IMR-90 (cell line): Measurements from ENCODE around the gene NR5A2. TPM values are rescaled to one million over a fixed set of nuclear protein-coding genes. Genes with fewer than 3 reads are reported as not detected.

Experiments
- ATAC-seq: fragments of 200-7000 bp; cut with Tn5 transposase; 2 replicates; pipeline ENCODE4 v1.9.1; 2020; ENCODE audit warnings: low read depth, mild to moderate bottlenecking, moderate library complexity
- BruUV-seq: library from RNA; stranded (reverse); fragments of 400-500 nt; replicated peaks from 2 replicates; lab custom pipeline; 2021; lab: Mats Ljungman, UMichigan
- CTCF ChIA-PET: fragments of 300-600 bp; formaldehyde crosslinking; extraction: SDS; loops from one replicate; lab custom pipeline; 2021; ENCODE audit warnings: antibody characterized with exemption; lab: Yijun Ruan, JAX
- POLR2A ChIA-PET: fragments of 300-600 bp; sonication (Branson Sonifier 250); formaldehyde crosslinking; loops from one replicate; lab custom pipeline; 2022; ENCODE audit warnings: antibody characterized with exemption; ENCODE audit not compliant: unreplicated experiment; lab: Charles Lee
- DNase-seq: peaks from one replicate; pipeline ENCODE4 v3.0.0; 2013
- H2AFZ ChIP-seq: replicated peaks from 2 replicates; pipeline ENCODE3; 2013; ENCODE audit warnings: low read length, mild to moderate bottlenecking; ENCODE audit not compliant: poor library complexity
- H2AK5ac ChIP-seq: 2 replicates; pipeline ENCODE4 v1.6.1; 2013; ENCODE audit warnings: low read depth, low read length, inconsistent platforms
- H2AK9ac ChIP-seq: replicated peaks from 2 replicates; pipeline ENCODE3; 2013; ENCODE audit warnings: mild to moderate bottlenecking, low read depth, low read length, moderate library complexity; ENCODE audit not compliant: poor library complexity
- H2BK120ac ChIP-seq: 2 replicates; pipeline ENCODE4 v1.6.1; 2013; ENCODE audit warnings: low read depth, low read length, inconsistent platforms
- H2BK15ac ChIP-seq: 3 replicates; pipeline ENCODE4 v1.6.1; 2013; ENCODE audit warnings: low read depth, low read length, inconsistent platforms
- H2BK20ac ChIP-seq: 2 replicates; pipeline ENCODE4 v1.6.1; 2013; ENCODE audit warnings: low read depth, mild to moderate bottlenecking, inconsistent platforms, low read length, moderate library complexity
- H2BK5ac ChIP-seq: 2 replicates; pipeline ENCODE4 v1.6.1; 2013; ENCODE audit warnings: mild to moderate bottlenecking, low read depth, low read length, inconsistent platforms; ENCODE audit not compliant: poor library complexity, severe bottlenecking
- H3K14ac ChIP-seq: replicated peaks from 2 replicates; pipeline ENCODE4 v1.6.1; 2013; ENCODE audit warnings: low read depth, low read length, inconsistent platforms
- H3K18ac ChIP-seq: 2 replicates; pipeline ENCODE4 v1.6.1; 2013; ENCODE audit warnings: low read depth, low read length, control low read depth
- H3K23ac ChIP-seq: 2 replicates; pipeline ENCODE4 v1.6.1; 2013; ENCODE audit warnings: low read depth, low read length, inconsistent platforms
- H3K27ac ChIP-seq: 2 replicates; pipeline ENCODE4 v1.5.1; 2013; ENCODE audit warnings: mild to moderate bottlenecking, control low read depth, low read length; ENCODE audit not compliant: insufficient read depth
- H3K27me3 ChIP-seq: 2 replicates; pipeline ENCODE4 v1.6.1; 2013; ENCODE audit warnings: low read length; ENCODE audit not compliant: control insufficient read depth, insufficient read depth
- H3K36me3 ChIP-seq: 2 replicates; pipeline ENCODE4 v1.6.1; 2013; ENCODE audit warnings: low read length, mixed read lengths; ENCODE audit not compliant: control insufficient read depth, insufficient read depth
- H3K4ac ChIP-seq: 2 replicates; pipeline ENCODE4 v1.6.1; 2013; ENCODE audit warnings: low read depth, low read length, inconsistent platforms
- H3K4me1 ChIP-seq: 2 replicates; pipeline ENCODE4 v1.6.1; 2013; ENCODE audit warnings: low read length, mixed read lengths; ENCODE audit not compliant: control insufficient read depth, insufficient read depth
- H3K4me2 ChIP-seq: 2 replicates; pipeline ENCODE4 v1.6.1; 2013; ENCODE audit warnings: low read depth, mild to moderate bottlenecking, control low read depth, low read length, moderate library complexity
- H3K4me3 ChIP-seq: 2 replicates; pipeline ENCODE4 v1.5.1; 2013; ENCODE audit warnings: low read depth, mild to moderate bottlenecking, control low read depth, low read length, moderate library complexity; ENCODE audit not compliant: insufficient read depth
- H3K56ac ChIP-seq: 2 replicates; pipeline ENCODE4 v1.6.1; 2013; ENCODE audit warnings: low read length, inconsistent platforms; ENCODE audit not compliant: insufficient read depth; ENCODE audit errors: extremely low read depth
- H3K79me1 ChIP-seq, 2 experiments: 2 replicates each; pipeline ENCODE4 v1.6.1; 2013; ENCODE audit warnings: low read length in 2 of 2, inconsistent platforms in 1 of 2, low read depth in 1 of 2
- H3K9ac ChIP-seq: 2 replicates; pipeline ENCODE4 v1.6.1; 2013; ENCODE audit warnings: low read depth, low read length, control low read depth
- H3K9me1 ChIP-seq: 2 replicates; pipeline ENCODE4 v1.6.1; 2013; ENCODE audit warnings: low read length, inconsistent platforms; ENCODE audit not compliant: insufficient read depth
- H3K9me3 ChIP-seq: 2 replicates; pipeline ENCODE4 v1.6.1; 2013; ENCODE audit warnings: low read length; ENCODE audit not compliant: control insufficient read depth, insufficient read depth
- H4K20me1 ChIP-seq: 2 replicates; pipeline ENCODE4 v1.6.1; 2013; ENCODE audit warnings: low read length, inconsistent platforms; ENCODE audit not compliant: insufficient read depth
- H4K5ac ChIP-seq: 2 replicates; pipeline ENCODE4 v1.6.1; 2013; ENCODE audit warnings: mild to moderate bottlenecking, low read depth, low read length, control low read depth
- H4K8ac ChIP-seq, 2 experiments: 2 replicates each; pipeline ENCODE4 v1.6.1; 2013; ENCODE audit warnings: low read depth in 2 of 2, low read length in 2 of 2, control low read depth in 1 of 2, inconsistent platforms in 1 of 2
- H4K91ac ChIP-seq: 2 replicates; pipeline ENCODE4 v1.6.1; 2013; ENCODE audit warnings: low read depth, low read length, inconsistent platforms; ENCODE audit not compliant: insufficient read depth
- BHLHE40 ChIP-seq: fragments of 150-350 bp; IDR thresholded peaks from 2 replicates; pipeline ENCODE4 v1.6.1; 2016; ENCODE audit warnings: mild to moderate bottlenecking, low read depth, low read length
- CEBPB ChIP-seq: IDR thresholded peaks from 2 replicates; pipeline ENCODE4 v1.6.1; 2012; ENCODE audit warnings: low read depth, low read length, improper control_type of control experiment
- CHD1 ChIP-seq: IDR thresholded peaks from 2 replicates; pipeline ENCODE4 v1.6.1; 2012; ENCODE audit warnings: low read depth, low read length, improper control_type of control experiment
- CTCF ChIP-seq: conservative IDR thresholded peaks from 2 replicates; pipeline ENCODE4 v1.5.1; 2012; ENCODE audit warnings: mild to moderate bottlenecking, low read depth, low read length, improper control_type of control experiment
- ELK1 ChIP-seq: fragments of 150-350 bp; IDR thresholded peaks from 2 replicates; pipeline ENCODE4 v1.6.1; 2016; ENCODE audit warnings: low read depth, mild to moderate bottlenecking, low read length, moderate library complexity, borderline replicate concordance
- FOS ChIP-seq: fragments of 150-350 bp; IDR thresholded peaks from 2 replicates; pipeline ENCODE4 v1.6.1; 2016; ENCODE audit warnings: low read depth, low read length
- MAFK ChIP-seq: IDR thresholded peaks from 2 replicates; pipeline ENCODE4 v1.6.1; 2012; ENCODE audit warnings: low read depth, low read length, improper control_type of control experiment
- MAZ ChIP-seq: IDR thresholded peaks from 2 replicates; pipeline ENCODE4 v1.6.1; 2012; ENCODE audit warnings: low read depth, mild to moderate bottlenecking, low read length, improper control_type of control experiment, moderate library complexity, borderline replicate concordance
- MXI1 ChIP-seq: IDR thresholded peaks from 2 replicates; pipeline ENCODE4 v1.6.1; 2012; ENCODE audit warnings: low read depth, mild to moderate bottlenecking, low read length, moderate library complexity, borderline replicate concordance
- NFE2L2 ChIP-seq: fragments of 150-350 bp; IDR thresholded peaks from 2 replicates; pipeline ENCODE4 v1.6.1; 2016; ENCODE audit warnings: low read depth, mild to moderate bottlenecking, low read length
- POLR2A ChIP-seq: IDR thresholded peaks from 2 replicates; pipeline ENCODE4 v1.6.1; 2012; ENCODE audit warnings: mild to moderate bottlenecking, low read depth, low read length
- RAD21 ChIP-seq: IDR thresholded peaks from 2 replicates; pipeline ENCODE4 v1.6.1; 2012; ENCODE audit warnings: low read length, improper control_type of control experiment
- RCOR1 ChIP-seq: IDR thresholded peaks from 2 replicates; pipeline ENCODE4 v1.6.1; 2012; ENCODE audit warnings: mild to moderate bottlenecking, low read length, improper control_type of control experiment; ENCODE audit not compliant: insufficient replicate concordance
- RFX5 ChIP-seq: IDR thresholded peaks from 2 replicates; pipeline ENCODE4 v1.8.0; 2012; ENCODE audit warnings: low read depth, mild to moderate bottlenecking, low read length, moderate library complexity
- SMC3 ChIP-seq: fragments of 150-350 bp; IDR thresholded peaks from 2 replicates; pipeline ENCODE4 v1.6.1; 2016; ENCODE audit warnings: low read depth, mild to moderate bottlenecking, antibody characterized with exemption, low read length, moderate library complexity
- WGBS, 2 experiments: methylation state at CpG; one replicate each; pipeline versions ENCODE4 v1.1.5 to v1.1.7; 2013; ENCODE audit warnings: missing lambda C conversion rate in 2 of 2; ENCODE audit not compliant: insufficient read length in 1 of 2; ENCODE audit errors: extremely low coverage in 2 of 2; 5-methylcytosine and 5-hydroxymethylcytosine counted together
- dilution Hi-C: fragments of 300-500 bp; cut with HindIII; formaldehyde crosslinking; loops from one replicate; pipeline ENCODE4 v1.14.3; 2018; ENCODE audit warnings: low sequenced_read_pairs; ENCODE audit not compliant: unreplicated experiment
- in situ Hi-C: fragments of 300-500 bp; cut with MboI; formaldehyde crosslinking; loops from 3 replicates; pipeline ENCODE4 v1.14.3; 2019; ENCODE audit warnings: low sequenced_read_pairs, inconsistent platforms, mixed read lengths
- intact Hi-C: fragments of 100-400 bp; cut with micrococcal nuclease; formaldehyde crosslinking; loops from 2 replicates; pipeline ENCODE4 v1.10.0; 2022
- polyA plus RNA-seq, 3 experiments: library from polyadenylated mRNA; depleted of rRNA; stranded (reverse); fragments of >200 nt; gene quantifications; 2 replicates each; pipeline ENCODE4 v1.2.3, GENCODE V29; 2012; ENCODE audit warnings: low replicate concordance in 1 of 3
- total RNA-seq: library from RNA; depleted of rRNA; stranded (reverse); fragments of >200 nt; gene quantifications from 2 replicates; pipeline ENCODE4 v1.2.3, GENCODE V29; 2012
- TF ChIP-seq, protein P1 (sequence below): fragments of 150-350 bp; IDR thresholded peaks from 2 replicates; pipeline ENCODE4 v1.6.1; 2017; ENCODE audit warnings: mild to moderate bottlenecking, antibody characterized with exemption, low read length, low read depth

Gene NR5A2
- total and polyA plus RNA-seq, 2 of the 4 experiments (the other 2 are of a cell fraction): 0.03 to 0.18 TPM

DNA sequence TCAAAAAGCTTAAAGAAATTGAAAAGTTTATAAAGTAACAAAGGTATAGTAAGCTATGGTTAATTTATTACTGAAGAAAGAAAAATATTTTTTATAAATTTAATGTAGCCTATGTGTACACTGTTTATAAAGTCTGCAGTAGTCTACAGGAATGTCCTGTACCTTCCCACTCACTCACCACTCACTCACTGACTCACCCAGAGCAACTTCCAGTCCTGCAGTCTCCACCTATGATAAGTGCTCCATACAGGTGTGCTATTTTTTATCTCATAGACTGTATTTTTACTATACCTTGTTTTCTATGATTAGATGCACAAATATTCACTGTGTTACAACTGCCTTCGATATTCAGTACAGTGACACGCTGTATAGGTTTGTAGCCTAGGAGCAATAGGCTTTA is 106.6 kb downstream of the NR5A2 start:
- no peak for ATAC-seq
- no peak overlapping the region for H3K4me3 ChIP-seq
- H4K8ac ChIP-seq: no peak overlapping the region
- no peak overlapping the region for H2AK5ac ChIP-seq
- H4K20me1 ChIP-seq: no peaks in the 10 kb centered on the region
- H3K4me1 ChIP-seq: no peaks in the 10 kb centered on the region
- CTCF ChIA-PET: no interaction called here
- in situ Hi-C loops: no loop called here
- H3K9ac ChIP-seq: no peak overlapping the region
- H2BK5ac ChIP-seq: no peak overlapping the region
- H3K56ac ChIP-seq: no peak overlapping the region
- no CpG with 5 or more reads among the region's 2 CpGs for WGBS, 2 experiments
- no peak overlapping the region for H2BK120ac ChIP-seq
- H4K91ac ChIP-seq: no peak overlapping the region
- H3K9me3 ChIP-seq: no peaks in the 10 kb centered on the region
- H3K9me1 ChIP-seq: no peaks in the 10 kb centered on the region
- H2AFZ ChIP-seq: no peak overlapping the region
- H2BK15ac ChIP-seq: no peak overlapping the region
- H4K5ac ChIP-seq: no peak overlapping the region
- H3K27me3 ChIP-seq: no peaks in the 10 kb centered on the region
- no peak for DNase-seq
- no peak overlapping the region for H2BK20ac ChIP-seq
- no peak for TF ChIP-seq FOS
- no peak for TF ChIP-seq CEBPB
- TF ChIP-seq RCOR1: no peak
- TF ChIP-seq MAZ: no peak
- TF ChIP-seq SMC3: no peak
- no peak for TF ChIP-seq MXI1
- no peak for TF ChIP-seq RFX5
- TF ChIP-seq, protein P1, sequence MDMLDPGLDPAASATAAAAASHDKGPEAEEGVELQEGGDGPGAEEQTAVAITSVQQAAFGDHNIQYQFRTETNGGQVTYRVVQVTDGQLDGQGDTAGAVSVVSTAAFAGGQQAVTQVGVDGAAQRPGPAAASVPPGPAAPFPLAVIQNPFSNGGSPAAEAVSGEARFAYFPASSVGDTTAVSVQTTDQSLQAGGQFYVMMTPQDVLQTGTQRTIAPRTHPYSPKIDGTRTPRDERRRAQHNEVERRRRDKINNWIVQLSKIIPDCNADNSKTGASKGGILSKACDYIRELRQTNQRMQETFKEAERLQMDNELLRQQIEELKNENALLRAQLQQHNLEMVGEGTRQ: no peak
- no peak for TF ChIP-seq MAFK
- TF ChIP-seq NFE2L2: no peak
- no peak for TF ChIP-seq ELK1
- no peak for TF ChIP-seq CHD1
- no peak for TF ChIP-seq CTCF
- no peak for TF ChIP-seq BHLHE40
- no peak for TF ChIP-seq POLR2A
- TF ChIP-seq RAD21: no peak
- H3K4ac ChIP-seq: no peak overlapping the region
- no peak overlapping the region for H3K18ac ChIP-seq
- H3K36me3 ChIP-seq: no peaks in the 10 kb centered on the region
- H3K27ac ChIP-seq: no peak overlapping the region
- no peaks in the 10 kb centered on the region for H3K79me1 ChIP-seq
- H2AK9ac ChIP-seq: no peak overlapping the region
- no peak overlapping the region for H3K23ac ChIP-seq
- BruUV-seq: no TSS peak
- no peak overlapping the region for H3K14ac ChIP-seq
- dilution Hi-C loops: no loop called here
- no peak overlapping the region for H3K4me2 ChIP-seq
- intact Hi-C loops: loop anchor here (10.0 kb wide), 3 partner anchors 141 to 449 kb away; no protein-coding TSS in a partner anchor
- POLR2A ChIA-PET: interaction anchor here (0.6 kb wide), 1 partner anchor 29 kb away, joined by 7 read pairs; no protein-coding TSS in a partner anchor
